BJ (cell line): ENCODE results near the gene SLC4A8. TPM values are rescaled to one million over a fixed set of nuclear protein-coding genes. Genes with fewer than 3 reads are reported as not detected.

ENCODE experiments used
- CTCF ChIA-PET: fragments of 350-600 bp; formaldehyde crosslinking; extraction: SDS; loops from one replicate; lab custom pipeline; 2021; ENCODE audit warnings: antibody characterized with exemption, inconsistent platforms; lab: Yijun Ruan, JAX
- POLR2A ChIA-PET: fragments of 300-600 bp; sonication (Branson Sonifier 250); formaldehyde crosslinking; extraction: SDS; loops from one replicate; lab custom pipeline; 2021; ENCODE audit warnings: antibody characterized with exemption; lab: Charles Lee
- DNase-seq: peaks from one replicate; pipeline ENCODE4 v3.0.0-alpha.2; 2011; ENCODE audit warnings: low read depth
- H3K27me3 ChIP-seq: 2 replicates; pipeline ENCODE4 v1.6.0; 2011; ENCODE audit warnings: low read length; ENCODE audit not compliant: control insufficient read depth, insufficient read depth
- H3K36me3 ChIP-seq: 2 replicates; pipeline ENCODE4 v1.5.1; 2011; ENCODE audit warnings: low read length; ENCODE audit not compliant: control insufficient read depth, insufficient read depth
- H3K4me3 ChIP-seq: 2 replicates; pipeline ENCODE4 v1.5.1; 2011; ENCODE audit warnings: low read depth, mild to moderate bottlenecking, control low read depth, low read length
- CTCF ChIP-seq: IDR thresholded peaks from 2 replicates; pipeline ENCODE4 v1.5.1; 2011; ENCODE audit warnings: low read depth, mild to moderate bottlenecking, control low read depth, inconsistent platforms, low read length, moderate library complexity; ENCODE audit not compliant: insufficient read depth
- polyA plus RNA-seq: library from polyadenylated mRNA; depleted of rRNA; stranded (reverse); fragments of >200 nt; gene quantifications from 2 replicates; pipeline ENCODE4 v1.2.3, GENCODE V29; 2011

Gene SLC4A8
- polyA plus RNA-seq, 1 experiment, result 4.9 TPM

- DNase-seq, result no peak
- ChIA-PET POLR2A (no interaction called here), CTCF (interaction anchor here (0.6 to 3.5 kb wide), 5 partner anchors 12 to 447 kb away, joined by 3 to 13 read pairs (median 4); no protein-coding TSS in a partner anchor)
Observed at GRCh38 chr12:51428256-51428655, 3.6 kb downstream of the SLC4A8 start.

GRCh38 chr12:51429700-51430099 lies 5.1 kb downstream of the SLC4A8 start:
- ChIA-PET CTCF (interaction anchor here (1.8 to 2.7 kb wide), 2 partner anchors 9 to 102 kb away, joined by 4 to 10 read pairs; no protein-coding TSS in a partner anchor), POLR2A (no interaction called here)

More at GRCh38 chr12:51428256-51428655, 3.6 kb downstream of the SLC4A8 start:
- no peaks in the 10 kb centered on the region for H3K27me3 ChIP-seq
- no peaks in the 10 kb centered on the region for H3K36me3 ChIP-seq
- no peak overlapping the region for H3K4me3 ChIP-seq
- TF ChIP-seq CTCF, result no peak

GRCh38 chr12:51430196-51430895 lies 5.7 kb downstream of the SLC4A8 start:
- no peak overlapping the region for H3K4me3 ChIP-seq
- CTCF ChIA-PET, result interaction anchor here (1.2 to 2.7 kb wide), 3 partner anchors 9 to 104 kb away, joined by 4 to 10 read pairs (median 4); no protein-coding TSS in a partner anchor
- no peak for TF ChIP-seq CTCF
- H3K36me3 ChIP-seq, result no peaks in the 10 kb centered on the region
- POLR2A ChIA-PET, result no interaction called here
- no peaks in the 10 kb centered on the region for H3K27me3 ChIP-seq
- no peak for DNase-seq

More at GRCh38 chr12:51429700-51430099, 5.1 kb downstream of the SLC4A8 start:
- Histone ChIP-seq H3K36me3 (no peaks in the 10 kb centered on the region), H3K27me3 (no peaks in the 10 kb centered on the region), H3K4me3 (no peak overlapping the region)
- no peak for DNase-seq
- TF ChIP-seq CTCF, result no peak

- DNase-seq, result no peak
- ChIA-PET POLR2A (no interaction called here), CTCF (interaction anchor here (0.7 to 0.8 kb wide), 2 partner anchors 11 to 23 kb away, joined by 3 read pairs; no protein-coding TSS in a partner anchor)
- Histone ChIP-seq H3K27me3 (no peaks in the 10 kb centered on the region), H3K4me3 (no peak overlapping the region), H3K36me3 (no peaks in the 10 kb centered on the region)
- no peak for TF ChIP-seq CTCF
Observed at GRCh38 chr12:51432921-51433320, 8.3 kb downstream of the SLC4A8 start.

GRCh38 chr12:51434305-51434704 lies 9.7 kb downstream of the SLC4A8 start:
- Histone ChIP-seq H3K36me3 (no peaks in the 10 kb centered on the region), H3K27me3 (no peaks in the 10 kb centered on the region), H3K4me3 (no peak overlapping the region)
- ChIA-PET POLR2A (no interaction called here), CTCF (no interaction called here)
- no peak for TF ChIP-seq CTCF
- no peak for DNase-seq
